Activated naive CD4-positive, alpha-beta T cell treated with anti-CD3 and anti-CD28 coated beads, Interleukin-2, amount 50 U/mL, for 24 hours (primary cell): ENCODE data around the gene HTR3C.
"Not testable (repeated sequence)": the region's sequence is repeated elsewhere in the genome, so short reads cannot be mapped to it uniquely, and the experiment has no call there.

Experiments
- H3K27ac Mint-ChIP-seq: one replicate; pipeline ENCODE4 v1.8.0; 2021; ENCODE audit warnings: mild to moderate bottlenecking, mixed read lengths
- H3K27me3 Mint-ChIP-seq: one replicate; pipeline ENCODE4 v1.8.0; 2021; ENCODE audit warnings: mixed read lengths
- H3K36me3 Mint-ChIP-seq: one replicate; pipeline ENCODE4 v1.8.0; 2021; ENCODE audit warnings: mixed read lengths
- H3K4me1 Mint-ChIP-seq: one replicate; pipeline ENCODE4 v1.8.0; 2021; ENCODE audit warnings: mixed read lengths
- H3K4me3 Mint-ChIP-seq: one replicate; pipeline ENCODE4 v1.8.0; 2021; ENCODE audit warnings: mild to moderate bottlenecking, mixed read lengths
- H3K9me3 Mint-ChIP-seq: one replicate; pipeline ENCODE4 v1.8.0; 2021; ENCODE audit warnings: mixed read lengths

The HTR3C gene

DNA sequence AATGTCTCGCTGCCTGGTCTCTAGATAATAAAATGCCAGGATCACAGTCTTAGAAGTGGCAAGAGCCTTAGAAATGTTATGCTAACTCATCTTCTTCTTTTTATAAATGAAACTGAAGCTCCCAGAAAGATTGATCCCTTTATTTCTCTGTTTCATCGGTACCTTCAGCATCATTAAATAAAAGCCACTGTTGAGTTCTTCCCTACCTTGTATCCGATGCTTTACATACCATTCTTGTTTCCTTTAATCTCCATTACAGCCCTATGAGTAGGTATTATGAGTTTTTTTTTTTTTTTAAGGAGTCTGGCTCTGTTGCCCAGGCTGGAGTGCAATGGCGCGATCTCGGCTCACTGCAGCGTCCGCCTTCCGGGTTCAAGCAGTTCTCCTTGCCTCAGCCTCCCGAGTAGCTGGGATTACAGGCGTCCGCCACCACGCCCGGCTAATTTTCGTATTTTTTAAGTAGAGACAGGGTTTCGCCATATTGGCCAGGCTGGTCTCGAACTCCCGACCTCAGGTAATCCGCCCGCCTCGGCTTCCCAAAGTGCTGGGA is 34.3 kb upstream of the HTR3C start:
- Mint-ChIP-seq H3K4me3 (peak overlapping the region; percentile 99), H3K36me3 (peaks cover 3% of the 10 kb centered on the region), H3K27ac (peak overlapping the region; percentile 82), H3K9me3 (no peaks in the 10 kb centered on the region), H3K4me1 (peaks cover 31% of the 10 kb centered on the region), H3K27me3 (peaks cover 5% of the 10 kb centered on the region)

DNA sequence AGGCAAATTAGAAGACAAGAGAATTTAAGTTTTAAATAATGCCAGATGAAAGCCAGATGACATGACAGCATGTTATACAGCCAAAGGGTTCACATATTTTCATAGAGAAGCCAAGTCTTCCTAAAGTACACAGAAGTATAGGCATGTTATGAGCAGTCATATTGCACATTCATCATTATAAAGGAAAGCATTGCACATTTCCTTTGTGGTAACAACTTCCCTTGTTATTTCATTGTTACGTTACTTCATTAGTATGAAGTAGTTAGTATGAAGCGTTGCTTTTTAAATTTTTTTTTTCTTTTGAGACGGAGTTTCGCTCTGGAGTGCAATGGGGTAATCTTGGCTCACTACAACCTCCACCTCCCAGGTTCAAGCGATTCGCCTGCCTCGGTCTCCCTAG is 30.5 kb upstream of the HTR3C start:
- no peak overlapping the region for H3K27ac Mint-ChIP-seq
- H3K4me1 Mint-ChIP-seq = peaks cover 11% of the 10 kb centered on the region
- H3K27me3 Mint-ChIP-seq = peaks cover 5% of the 10 kb centered on the region
- H3K36me3 Mint-ChIP-seq = no peaks in the 10 kb centered on the region
- H3K9me3 Mint-ChIP-seq = no peaks in the 10 kb centered on the region
- H3K4me3 Mint-ChIP-seq = no peak overlapping the region

GRCh38 chr3:184025256-184025655 is 27.6 kb upstream of the HTR3C start:
- not testable (repeated sequence) for H3K27me3 Mint-ChIP-seq, H3K4me1 Mint-ChIP-seq, H3K36me3 Mint-ChIP-seq, H3K27ac Mint-ChIP-seq, H3K9me3 Mint-ChIP-seq, H3K4me3 Mint-ChIP-seq

DNA sequence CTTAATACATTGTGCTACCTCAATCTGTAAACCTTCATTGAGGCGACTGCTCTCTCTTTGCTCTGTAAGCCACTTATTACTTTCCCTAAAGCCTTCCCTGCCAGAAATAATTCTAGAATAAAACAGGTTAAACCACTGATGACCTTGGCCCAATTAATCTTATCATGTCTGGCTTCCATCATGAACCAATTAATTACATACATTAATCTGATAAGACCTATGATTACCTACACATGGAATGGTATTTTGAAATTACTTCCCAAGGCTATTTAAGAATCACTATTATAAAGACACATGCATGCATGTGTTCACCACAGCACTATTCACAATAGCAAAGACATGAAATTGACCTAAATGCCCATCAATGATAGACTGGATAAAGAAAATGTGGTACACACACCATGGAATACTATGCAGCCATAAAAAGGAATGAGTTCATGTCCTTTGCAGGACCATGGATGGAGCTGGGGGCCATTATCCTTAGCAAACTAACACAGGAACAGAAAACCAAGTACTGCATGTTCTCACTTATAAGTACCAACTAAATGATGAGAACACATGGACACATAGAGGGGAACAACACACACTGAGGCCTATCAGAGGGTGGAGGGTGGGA is 24.5 kb upstream of the HTR3C start:
- H3K4me1 Mint-ChIP-seq, H3K4me3 Mint-ChIP-seq, H3K9me3 Mint-ChIP-seq, H3K27me3 Mint-ChIP-seq, H3K27ac Mint-ChIP-seq, H3K36me3 Mint-ChIP-seq: not testable (repeated sequence)

DNA sequence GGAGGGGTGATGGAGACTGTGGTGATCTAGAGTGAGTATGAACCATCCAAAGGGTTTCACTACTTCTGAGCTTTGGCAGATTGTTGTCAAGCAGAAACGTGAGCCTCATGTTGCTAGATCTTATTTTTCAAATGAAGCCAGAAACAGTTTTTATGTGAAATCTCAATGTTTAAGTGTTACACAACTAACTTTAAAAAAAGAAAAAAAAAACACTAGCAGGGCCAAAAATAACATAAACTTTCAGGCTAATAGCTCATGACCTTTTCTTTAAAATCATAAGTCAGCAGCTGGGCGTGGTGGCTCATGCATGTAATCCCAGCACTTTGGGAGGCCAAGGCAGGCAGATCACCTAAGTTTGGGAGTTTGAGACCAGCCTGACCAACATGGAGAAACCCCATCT is 23.4 kb upstream of the HTR3C start:
- Mint-ChIP-seq H3K4me1 (no peaks in the 10 kb centered on the region), H3K36me3 (no peaks in the 10 kb centered on the region), H3K9me3 (no peaks in the 10 kb centered on the region), H3K27ac (no peak overlapping the region), H3K27me3 (peaks cover 3% of the 10 kb centered on the region), H3K4me3 (no peak overlapping the region)

DNA sequence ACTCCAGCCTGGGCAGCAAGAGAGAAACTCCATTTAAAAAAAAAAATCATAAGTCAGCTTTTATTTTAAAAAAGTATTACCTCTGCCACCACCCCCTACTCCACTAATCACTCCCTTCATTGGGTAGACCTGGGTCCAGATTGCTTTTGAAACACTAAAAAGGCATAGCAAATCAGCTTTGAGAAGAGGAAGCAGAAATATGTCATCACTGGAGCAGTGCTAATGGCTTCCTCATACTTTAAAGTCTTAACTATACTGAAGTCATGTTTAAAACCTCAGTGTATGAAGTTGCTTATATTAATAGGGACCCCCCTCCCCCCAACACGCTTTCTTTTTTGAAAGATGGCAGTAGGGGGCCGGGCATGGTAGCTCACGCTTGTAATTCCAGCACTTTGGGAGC is 22.3 kb upstream of the HTR3C start:
- Mint-ChIP-seq H3K36me3 (no peaks in the 10 kb centered on the region), H3K4me3 (no peak overlapping the region), H3K9me3 (no peaks in the 10 kb centered on the region), H3K27me3 (peaks cover 3% of the 10 kb centered on the region), H3K27ac (no peak overlapping the region), H3K4me1 (no peaks in the 10 kb centered on the region)

DNA sequence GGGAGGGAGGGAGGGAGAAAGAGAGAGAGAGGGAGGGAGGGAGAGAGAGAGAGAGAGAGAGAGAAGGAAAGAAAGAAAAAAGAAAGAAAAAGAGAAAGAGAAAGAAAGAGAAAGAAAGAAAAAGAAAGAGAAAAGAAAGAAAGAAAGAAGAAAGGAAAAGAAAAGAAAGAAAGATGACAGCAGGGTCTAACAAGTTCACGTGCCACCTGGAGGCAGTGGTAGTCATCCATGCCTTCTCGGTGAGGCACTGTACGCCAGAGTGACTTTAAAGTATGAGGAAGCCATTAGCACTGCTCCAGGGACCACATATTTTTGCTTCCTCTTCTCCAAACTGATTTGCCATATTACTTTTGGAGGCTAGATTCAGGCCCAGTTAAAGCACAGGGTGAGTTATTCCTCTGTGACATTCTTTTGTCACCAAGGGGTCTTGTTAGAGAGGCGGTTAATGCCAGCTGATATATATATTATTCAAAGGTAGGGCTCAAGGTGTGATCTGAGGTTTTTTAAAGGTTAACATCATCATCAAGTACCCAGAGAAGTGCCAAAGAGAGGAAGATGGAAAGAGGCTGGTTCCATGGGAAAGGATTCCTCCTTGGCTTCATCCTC is 21.6 kb upstream of the HTR3C start, which contains the start of gene HTR3D:
HTR3D (plus strand) TSS at position 556 of the 606 bp plus-strand sequence; CDS start at position 556, 0 bp downstream.
- peaks cover 3% of the 10 kb centered on the region for H3K27me3 Mint-ChIP-seq
- no peaks in the 10 kb centered on the region for H3K9me3 Mint-ChIP-seq
- no peaks in the 10 kb centered on the region for H3K36me3 Mint-ChIP-seq
- H3K27ac Mint-ChIP-seq = no peak within 1 kb of the TSS
- no peaks in the 10 kb centered on the region for H3K4me1 Mint-ChIP-seq
- H3K4me3 Mint-ChIP-seq = no peak within 1 kb of the TSS

DNA sequence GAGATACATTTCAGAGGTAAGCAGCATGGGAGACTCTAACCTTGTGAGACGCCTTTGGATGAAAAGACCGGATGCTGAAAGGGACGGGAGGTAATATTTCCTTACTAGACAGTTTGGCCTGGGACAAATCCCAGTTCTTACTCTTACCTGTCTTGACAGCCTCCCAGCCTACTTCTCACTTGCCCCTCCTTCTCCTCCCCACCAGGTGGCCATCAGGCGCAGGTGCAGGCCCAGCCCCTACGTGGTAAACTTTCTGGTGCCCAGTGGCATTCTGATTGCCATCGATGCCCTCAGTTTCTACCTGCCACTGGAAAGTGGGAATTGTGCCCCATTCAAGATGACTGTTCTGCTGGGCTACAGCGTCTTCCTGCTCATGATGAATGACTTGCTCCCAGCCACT is 15.0 kb upstream of the HTR3C start:
- Mint-ChIP-seq H3K4me1 (no peaks in the 10 kb centered on the region), H3K36me3 (no peaks in the 10 kb centered on the region), H3K27me3 (peaks cover under 1% of the 10 kb centered on the region), H3K27ac (no peak overlapping the region), H3K4me3 (no peak overlapping the region), H3K9me3 (no peaks in the 10 kb centered on the region)

- H3K4me1 Mint-ChIP-seq, H3K36me3 Mint-ChIP-seq: not testable (repeated sequence)
These were observed 14.5 kb upstream of the HTR3C start for GRCh38 chr3:184038307-184038706.

DNA sequence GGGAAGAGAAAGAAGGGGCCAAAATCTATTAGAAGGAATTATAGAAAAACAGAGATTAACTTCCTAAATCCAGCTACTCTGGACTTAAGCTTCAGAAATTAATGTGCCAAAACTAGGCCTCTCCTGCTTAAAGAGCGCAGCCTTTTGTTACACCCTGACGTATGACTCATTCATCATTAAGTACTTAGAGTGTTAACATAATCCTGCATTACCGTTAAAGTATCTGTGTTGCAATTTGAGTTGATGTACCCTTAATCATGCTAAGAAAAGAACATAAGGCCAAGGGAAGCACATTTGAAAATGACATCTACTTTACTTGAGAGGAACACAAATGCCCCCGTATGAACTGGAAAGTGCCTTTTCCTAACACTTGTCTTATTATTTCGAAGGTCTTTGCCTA is 13.4 kb upstream of the HTR3C start:
- no peaks in the 10 kb centered on the region for H3K36me3 Mint-ChIP-seq
- no peaks in the 10 kb centered on the region for H3K27me3 Mint-ChIP-seq
- no peaks in the 10 kb centered on the region for H3K9me3 Mint-ChIP-seq
- no peak overlapping the region for H3K4me3 Mint-ChIP-seq
- H3K27ac Mint-ChIP-seq = no peak overlapping the region
- no peaks in the 10 kb centered on the region for H3K4me1 Mint-ChIP-seq

More at GRCh38 chr3:184038307-184038706, 14.5 kb upstream of the HTR3C start:
- H3K4me3 Mint-ChIP-seq, H3K27ac Mint-ChIP-seq, H3K9me3 Mint-ChIP-seq, H3K27me3 Mint-ChIP-seq: not testable (repeated sequence)

DNA sequence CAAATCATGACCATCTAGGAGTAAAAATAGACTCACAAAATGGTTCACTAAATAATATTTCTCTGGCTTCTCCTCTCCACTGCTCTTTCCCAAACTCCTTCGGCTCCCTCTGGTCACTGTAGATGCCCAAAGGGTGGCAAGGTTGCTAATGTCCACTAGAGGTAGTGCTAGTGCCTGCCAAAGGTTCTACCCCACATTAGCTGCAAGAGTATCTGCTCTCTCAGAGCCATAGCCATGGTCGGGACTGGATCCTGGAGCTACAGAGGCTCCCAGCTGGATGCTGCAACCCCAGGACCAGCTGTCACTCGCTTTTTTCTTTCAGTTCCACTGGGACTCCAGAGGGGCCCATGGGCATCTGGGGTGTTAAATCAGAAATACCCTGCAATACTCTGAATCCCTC is 12.8 kb upstream of the HTR3C start:
- Mint-ChIP-seq H3K4me3 (no peak overlapping the region), H3K27ac (no peak overlapping the region), H3K36me3 (no peaks in the 10 kb centered on the region), H3K27me3 (no peaks in the 10 kb centered on the region), H3K9me3 (no peaks in the 10 kb centered on the region), H3K4me1 (no peaks in the 10 kb centered on the region)

DNA sequence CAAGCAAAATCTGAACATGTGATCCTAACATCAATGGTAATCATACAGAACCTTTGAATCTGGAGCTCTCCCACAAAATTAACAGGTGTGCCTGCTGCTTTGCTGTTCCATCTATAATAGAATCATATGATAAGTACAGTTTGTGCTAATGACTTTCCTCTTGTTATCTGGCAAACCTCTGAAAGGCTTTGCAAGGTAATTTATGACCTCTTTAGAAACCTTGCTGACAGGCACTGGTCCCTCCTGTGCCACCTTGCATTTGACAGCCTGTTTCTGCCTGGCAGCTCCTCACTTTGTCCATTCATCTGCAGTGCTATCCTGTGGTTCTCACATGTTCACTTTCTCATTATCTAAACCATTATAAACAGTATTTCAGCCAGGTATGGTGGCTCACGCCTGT is 10.2 kb upstream of the HTR3C start:
- Mint-ChIP-seq H3K4me3 (no peak overlapping the region), H3K27ac (no peak overlapping the region), H3K4me1 (no peaks in the 10 kb centered on the region), H3K9me3 (no peaks in the 10 kb centered on the region), H3K36me3 (no peaks in the 10 kb centered on the region), H3K27me3 (no peaks in the 10 kb centered on the region)

DNA sequence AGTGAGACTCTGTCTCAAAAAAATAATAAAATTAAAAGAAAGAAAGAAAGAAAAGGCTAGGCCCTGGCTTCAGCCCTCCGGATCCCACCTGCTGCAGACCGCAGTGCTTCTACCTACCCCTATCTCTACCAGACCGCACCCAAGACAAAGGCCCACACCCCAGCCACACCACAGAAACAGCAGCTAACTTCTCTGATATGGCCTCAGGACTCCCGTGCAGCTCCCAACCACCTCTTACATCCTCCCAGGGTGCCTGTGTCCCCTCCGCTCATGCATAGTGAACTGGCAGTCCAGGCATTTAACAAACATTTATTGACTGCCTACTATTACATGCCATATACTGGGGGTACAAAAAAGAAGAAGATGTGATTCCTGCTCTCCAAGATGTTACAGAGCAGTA is 6.9 kb upstream of the HTR3C start:
- Mint-ChIP-seq H3K27ac (no peak overlapping the region), H3K36me3 (no peaks in the 10 kb centered on the region), H3K4me3 (no peak overlapping the region), H3K27me3 (no peaks in the 10 kb centered on the region), H3K4me1 (no peaks in the 10 kb centered on the region), H3K9me3 (no peaks in the 10 kb centered on the region)

GRCh38 chr3:184050217-184050847 is 2.5 kb upstream of the HTR3C start:
- Mint-ChIP-seq H3K4me1 (no peaks in the 10 kb centered on the region), H3K4me3 (no peak overlapping the region), H3K27me3 (peaks cover 2% of the 10 kb centered on the region), H3K27ac (no peak overlapping the region), H3K36me3 (no peaks in the 10 kb centered on the region), H3K9me3 (no peaks in the 10 kb centered on the region)

GRCh38 chr3:184058029-184058428 is 5.2 kb downstream of the HTR3C start:
- H3K4me1 Mint-ChIP-seq = no peaks in the 10 kb centered on the region
- H3K9me3 Mint-ChIP-seq = no peaks in the 10 kb centered on the region
- H3K4me3 Mint-ChIP-seq = no peak overlapping the region

DNA sequence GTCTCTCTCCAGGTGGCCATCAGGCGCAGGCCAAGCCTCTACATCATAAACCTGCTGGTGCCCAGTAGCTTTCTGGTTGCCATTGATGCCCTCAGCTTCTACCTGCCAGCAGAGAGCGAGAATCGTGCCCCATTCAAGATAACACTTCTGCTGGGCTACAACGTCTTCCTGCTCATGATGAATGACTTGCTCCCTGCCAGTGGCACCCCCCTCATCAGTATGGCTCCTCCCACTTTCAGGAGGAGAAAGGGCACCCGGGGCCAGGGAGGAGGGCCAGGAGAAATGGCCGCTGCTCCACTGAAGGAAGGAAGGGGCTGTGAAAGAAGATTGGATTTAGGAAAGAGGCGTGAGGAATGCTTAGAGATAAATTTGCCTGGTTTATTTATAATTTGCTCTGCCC is 6.6 kb downstream of the HTR3C start:
- no peaks in the 10 kb centered on the region for H3K36me3 Mint-ChIP-seq
- H3K9me3 Mint-ChIP-seq = no peaks in the 10 kb centered on the region
- H3K4me3 Mint-ChIP-seq = no peak overlapping the region
- H3K27me3 Mint-ChIP-seq = no peaks in the 10 kb centered on the region
- no peak overlapping the region for H3K27ac Mint-ChIP-seq
- no peaks in the 10 kb centered on the region for H3K4me1 Mint-ChIP-seq

More at GRCh38 chr3:184058029-184058428, 5.2 kb downstream of the HTR3C start:
- Mint-ChIP-seq H3K36me3 (no peaks in the 10 kb centered on the region), H3K27me3 (no peaks in the 10 kb centered on the region), H3K27ac (no peak overlapping the region)
